ENCODE data around the gene TIAM1. TPM values are rescaled to one million over a fixed set of nuclear protein-coding genes. Genes with fewer than 3 reads are reported as not detected.

The TIAM1 gene
- total RNA-seq, 1 experiment from 2014 or later: 15.2 TPM

GRCh38 chr21:31288191-31288590 lies 55.9 kb downstream of the TIAM1 start:
- TF ChIP-seq CTCF (IDR thresholded peaks at IDR 0.05; ENCODE audit: unreplicated experiment): no peak
- intact Hi-C loops (cut with micrococcal nuclease; ENCODE audit: unreplicated experiment): no loop called here
- CTCF ChIA-PET: no interaction called here
- no peak overlapping the region for H3K4me3 Mint-ChIP-seq (ENCODE audit: low read depth, unreplicated experiment)
- H3K4me1 Mint-ChIP-seq (ENCODE audit: low read depth, unreplicated experiment): peaks cover 9% of the 10 kb centered on the region
- DNase-seq: no peak
- H3K27ac Mint-ChIP-seq (ENCODE audit: unreplicated experiment): no peak overlapping the region
- no TSS peak for BruUV-seq (replicated peaks)
- no peaks in the 10 kb centered on the region for H3K36me3 Mint-ChIP-seq (ENCODE audit: insufficient read depth, unreplicated experiment)
- no peaks in the 10 kb centered on the region for H3K9me3 Mint-ChIP-seq (ENCODE audit: low read depth, unreplicated experiment)
- no peaks in the 10 kb centered on the region for H3K27me3 Mint-ChIP-seq (ENCODE audit: unreplicated experiment)

- no peaks in the 10 kb centered on the region for H3K36me3 Mint-ChIP-seq (ENCODE audit: insufficient read depth, unreplicated experiment)
- no peaks in the 10 kb centered on the region for H3K27me3 Mint-ChIP-seq (ENCODE audit: unreplicated experiment)
- no peak overlapping the region for H3K27ac Mint-ChIP-seq (ENCODE audit: unreplicated experiment)
- H3K4me3 Mint-ChIP-seq (ENCODE audit: low read depth, unreplicated experiment): no peak overlapping the region
- no TSS peak for BruUV-seq (replicated peaks)
- no peak for DNase-seq
- H3K4me1 Mint-ChIP-seq (ENCODE audit: low read depth, unreplicated experiment): peaks cover 19% of the 10 kb centered on the region
- TF ChIP-seq CTCF (IDR thresholded peaks at IDR 0.05; ENCODE audit: unreplicated experiment): no peak
- CTCF ChIA-PET: interaction anchor here (0.6 kb wide), 1 partner anchor 303 kb away, joined by 3 read pairs; no protein-coding TSS in a partner anchor
- intact Hi-C loops (cut with micrococcal nuclease; ENCODE audit: unreplicated experiment): no loop called here
- no peaks in the 10 kb centered on the region for H3K9me3 Mint-ChIP-seq (ENCODE audit: low read depth, unreplicated experiment)
These were observed 56.9 kb downstream of the TIAM1 start for GRCh38 chr21:31287201-31287600.

GRCh38 chr21:31286621-31287020 lies 57.4 kb downstream of the TIAM1 start:
- H3K27me3 Mint-ChIP-seq (ENCODE audit: unreplicated experiment): no peaks in the 10 kb centered on the region
- intact Hi-C loops (cut with micrococcal nuclease; ENCODE audit: unreplicated experiment): no loop called here
- peaks cover 20% of the 10 kb centered on the region for H3K4me1 Mint-ChIP-seq (ENCODE audit: low read depth, unreplicated experiment)
- no TSS peak for BruUV-seq (replicated peaks)
- no peak overlapping the region for H3K4me3 Mint-ChIP-seq (ENCODE audit: low read depth, unreplicated experiment)
- no peak overlapping the region for H3K27ac Mint-ChIP-seq (ENCODE audit: unreplicated experiment)
- no peak for DNase-seq
- peaks cover under 1% of the 10 kb centered on the region for H3K9me3 Mint-ChIP-seq (ENCODE audit: low read depth, unreplicated experiment)
- H3K36me3 Mint-ChIP-seq (ENCODE audit: insufficient read depth, unreplicated experiment): no peaks in the 10 kb centered on the region
- CTCF ChIA-PET: no interaction called here
- TF ChIP-seq CTCF (IDR thresholded peaks at IDR 0.05; ENCODE audit: unreplicated experiment): no peak

- no peak for TF ChIP-seq CTCF (IDR thresholded peaks at IDR 0.05; ENCODE audit: unreplicated experiment)
- CTCF ChIA-PET: interaction anchor here (0.5 kb wide), 1 partner anchor 82 kb away, joined by 3 read pairs; no protein-coding TSS in a partner anchor
- Mint-ChIP-seq H3K27me3 (ENCODE audit: unreplicated experiment) (no peaks in the 10 kb centered on the region), H3K4me3 (ENCODE audit: low read depth, unreplicated experiment) (no peak overlapping the region), H3K9me3 (ENCODE audit: low read depth, unreplicated experiment) (peaks cover 3% of the 10 kb centered on the region), H3K27ac (ENCODE audit: unreplicated experiment) (no peak overlapping the region), H3K36me3 (ENCODE audit: insufficient read depth, unreplicated experiment) (no peaks in the 10 kb centered on the region), H3K4me1 (ENCODE audit: low read depth, unreplicated experiment) (peaks cover 20% of the 10 kb centered on the region)
- intact Hi-C loops (cut with micrococcal nuclease; ENCODE audit: unreplicated experiment): no loop called here
- DNase-seq: no peak
- no TSS peak for BruUV-seq (replicated peaks)
These were observed 59.2 kb downstream of the TIAM1 start for GRCh38 chr21:31284797-31285397.
